ENCODE data around the gene NAALADL2. TPM values are rescaled to one million over a fixed set of nuclear protein-coding genes. Genes with fewer than 3 reads are reported as not detected.

NAALADL2 gene
- total and polyA plus RNA-seq, 2 of the 8 experiments (the other 6 are each of a cell fraction or from before 2014, with no cell fraction given) = 0.12 to 0.22 TPM

DNA sequence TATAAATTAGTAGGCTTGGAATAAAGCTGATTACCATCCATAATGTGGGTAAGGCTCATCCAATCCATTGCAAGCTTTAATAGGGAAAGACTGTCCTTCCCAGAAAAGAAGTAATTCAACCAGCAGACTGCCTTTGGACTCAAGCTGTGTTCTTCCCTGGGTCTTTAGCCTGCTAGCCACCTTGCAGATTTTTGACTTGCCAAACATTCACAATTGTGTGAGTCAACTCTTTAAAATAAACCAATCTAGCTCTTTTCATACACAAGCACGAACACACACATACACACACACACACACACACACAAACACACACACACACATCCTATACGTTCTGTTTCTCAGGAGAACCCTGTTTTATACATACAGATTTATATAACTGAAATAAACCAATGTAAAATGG, 248.1 kb downstream of the NAALADL2 start:
- H3K9ac ChIP-seq (replicated peaks in 1 of 4; ENCODE audit: extremely low read depth in 1 of 4, low read depth in 3 of 4, low read length in 3 of 4) = no peak overlapping the region
- H2BK12ac ChIP-seq (ENCODE audit: low read depth, low read length) = no peak overlapping the region
- H3K4me1 ChIP-seq (replicated peaks in 1 of 4; ENCODE audit: control insufficient read depth in 3 of 4, insufficient read depth in 4 of 4, low read length in 3 of 4) = no peaks in the 10 kb centered on the region
- no peak overlapping the region for H3K4me3 ChIP-seq (ENCODE audit: extremely low read depth in 1 of 4, insufficient read depth in 2 of 4, low read depth in 3 of 4, low read length in 4 of 4)
- no peaks in the 10 kb centered on the region for H3K27me3 ChIP-seq (replicated peaks in 1 of 4; ENCODE audit: control insufficient read depth in 3 of 4, extremely low read depth in 1 of 4, insufficient read depth in 3 of 4, low read length in 3 of 4)
- H4K5ac ChIP-seq (ENCODE audit: insufficient read length, low read depth, low read length) = no peak overlapping the region
- no peaks in the 10 kb centered on the region for H3K23me2 ChIP-seq (ENCODE audit: low read depth, low read length)
- no peaks in the 10 kb centered on the region for H3K9me3 ChIP-seq (ENCODE audit: insufficient read depth in 2 of 2, low read depth in 1 of 2, low read length in 1 of 2)
- no peak overlapping the region for H3K14ac ChIP-seq (ENCODE audit: insufficient read length)
- no peak overlapping the region for H2BK20ac ChIP-seq (ENCODE audit: low read length)
- no peak overlapping the region for H2BK5ac ChIP-seq (ENCODE audit: low read depth, low read length)
- H3K36me3 ChIP-seq (ENCODE audit: control insufficient read depth in 2 of 4, insufficient read depth in 4 of 4, low read length in 3 of 4) = no peaks in the 10 kb centered on the region
- 86% methylated on average over 2 of the region's 2 CpGs; no CpG with 5 or more reads in 1 of the 2 experiments for WGBS, 2 experiments (ENCODE audit: extremely low coverage in 1 of 2, insufficient coverage in 1 of 2, insufficient read length in 1 of 2, insufficient replicate concordance in 2 of 2, low coverage in 1 of 2, low lambda C conversion rate in 2 of 2, missing lambda C conversion rate in 1 of 2)
- DNase-seq (ENCODE audit: low read depth in 1 of 2, low spot score in 2 of 2) (no peak), FAIRE-seq (no peak)
- no peak overlapping the region for H3K27ac ChIP-seq (ENCODE audit: low read depth, low read length)
- ChIA-PET POLR2A (ENCODE audit: partially characterized antibody) (no interaction called here), CTCF (ENCODE audit: partially characterized antibody) (interaction anchor here (0.5 to 1.4 kb wide), 3 partner anchors 14 to 551 kb away, joined by 3 read pairs; no protein-coding TSS in a partner anchor)
- no peak overlapping the region for H3K23ac ChIP-seq (ENCODE audit: insufficient read length)
- H3K4ac ChIP-seq (replicated peaks; ENCODE audit: insufficient read length, low read depth, low read length) = no peak overlapping the region
- H3K79me1 ChIP-seq (ENCODE audit: low read depth, low read length) = no peaks in the 10 kb centered on the region
- H3K18ac ChIP-seq (ENCODE audit: extremely low read depth, low read length) = no peak overlapping the region
- no peak overlapping the region for H3K4me2 ChIP-seq (ENCODE audit: insufficient read depth in 1 of 2, low read depth in 2 of 2, low read length in 2 of 2)
- no peak overlapping the region for H4K8ac ChIP-seq (ENCODE audit: extremely low read depth, insufficient read depth, low read length)
- no peak overlapping the region for H2BK15ac ChIP-seq (ENCODE audit: low read length)
- H2AK5ac ChIP-seq (ENCODE audit: low read depth, low read length) = no peak overlapping the region
- H4K91ac ChIP-seq (replicated peaks; ENCODE audit: insufficient read length, low read length) = no peak overlapping the region
- H4K20me1 ChIP-seq (replicated peaks in 1 of 2; ENCODE audit: control insufficient read depth in 1 of 2, insufficient read depth in 2 of 2, low read length in 2 of 2) = no peaks in the 10 kb centered on the region
- H3K56ac ChIP-seq (replicated peaks; ENCODE audit: insufficient read length, low read depth, low read length) = no peak overlapping the region
- H3K79me2 ChIP-seq (ENCODE audit: control insufficient read depth in 1 of 2, insufficient read depth in 2 of 2, low read length in 2 of 2) = no peaks in the 10 kb centered on the region
- H2AFZ ChIP-seq (ENCODE audit: low read length) = no peak overlapping the region
- no peak overlapping the region for H2BK120ac ChIP-seq (replicated peaks; ENCODE audit: low read depth, low read length)
- no peak for TF ChIP-seq EP300 (IDR thresholded peaks at IDR 0.05; ENCODE audit: borderline replicate concordance in 1 of 2, low read depth in 2 of 2, low read length in 2 of 2)
- TF ChIP-seq RFX5 (IDR thresholded peaks at IDR 0.05; ENCODE audit: borderline replicate concordance, low read depth, low read length) = no peak
- no peak for TF ChIP-seq SAP30 (IDR thresholded peaks at IDR 0.05; ENCODE audit: insufficient read depth, insufficient replicate concordance, low read length)
- TF ChIP-seq RAD21 (IDR thresholded peaks at IDR 0.05 in 1 of 2, conservative IDR thresholded peaks at IDR 0.05 in 1 of 2; ENCODE audit: low read depth in 2 of 2, low read length in 2 of 2) = no peak
- no peak for TF ChIP-seq ASH2L (IDR thresholded peaks at IDR 0.05; ENCODE audit: low read length)
- TF ChIP-seq SIN3A (conservative IDR thresholded peaks at IDR 0.05 in 1 of 2, IDR thresholded peaks at IDR 0.05 in 1 of 2; ENCODE audit: low read depth in 1 of 2, low read length in 2 of 2) = no peak
- TF ChIP-seq POU5F1 (IDR thresholded peaks at IDR 0.05; ENCODE audit: low read depth, low read length) = no peak
- TF ChIP-seq, protein P1, sequence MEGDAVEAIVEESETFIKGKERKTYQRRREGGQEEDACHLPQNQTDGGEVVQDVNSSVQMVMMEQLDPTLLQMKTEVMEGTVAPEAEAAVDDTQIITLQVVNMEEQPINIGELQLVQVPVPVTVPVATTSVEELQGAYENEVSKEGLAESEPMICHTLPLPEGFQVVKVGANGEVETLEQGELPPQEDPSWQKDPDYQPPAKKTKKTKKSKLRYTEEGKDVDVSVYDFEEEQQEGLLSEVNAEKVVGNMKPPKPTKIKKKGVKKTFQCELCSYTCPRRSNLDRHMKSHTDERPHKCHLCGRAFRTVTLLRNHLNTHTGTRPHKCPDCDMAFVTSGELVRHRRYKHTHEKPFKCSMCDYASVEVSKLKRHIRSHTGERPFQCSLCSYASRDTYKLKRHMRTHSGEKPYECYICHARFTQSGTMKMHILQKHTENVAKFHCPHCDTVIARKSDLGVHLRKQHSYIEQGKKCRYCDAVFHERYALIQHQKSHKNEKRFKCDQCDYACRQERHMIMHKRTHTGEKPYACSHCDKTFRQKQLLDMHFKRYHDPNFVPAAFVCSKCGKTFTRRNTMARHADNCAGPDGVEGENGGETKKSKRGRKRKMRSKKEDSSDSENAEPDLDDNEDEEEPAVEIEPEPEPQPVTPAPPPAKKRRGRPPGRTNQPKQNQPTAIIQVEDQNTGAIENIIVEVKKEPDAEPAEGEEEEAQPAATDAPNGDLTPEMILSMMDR (IDR thresholded peaks at IDR 0.05; ENCODE audit: control extremely low read depth in 1 of 3, insufficient read depth in 1 of 3, low read depth in 1 of 3, low read length in 3 of 3) = no peak
- TF ChIP-seq TBP (IDR thresholded peaks at IDR 0.05; ENCODE audit: low read depth, low read length) = no peak
- TF ChIP-seq POLR2A (IDR thresholded peaks at IDR 0.05; ENCODE audit: control extremely low read depth in 1 of 2, low read depth in 2 of 2, low read length in 2 of 2) = no peak
- TF ChIP-seq JUN (IDR thresholded peaks at IDR 0.05; ENCODE audit: low read depth, low read length) = no peak
- no peak for TF ChIP-seq YY1 (IDR thresholded peaks at IDR 0.05; ENCODE audit: low read depth, low read length)
